Esophagus muscularis mucosa (tissue), 4 donors: ENCODE data around the gene REXO4. TPM values are rescaled to one million over a fixed set of nuclear protein-coding genes. Genes with fewer than 3 reads are reported as not detected.
A peak's percentile ranks its signal among the peaks of the same experiment; 100 is the strongest.

Experiments
- DNase-seq: peaks from one replicate; pipeline ENCODE4 v3.0.0-alpha.2; 2017; ENCODE audit errors: extremely low spot score
- H3K27ac ChIP-seq, 4 donors: fragments of 200-600 bp; sonication (generic); replicated peaks in 1 of 4; 1 replicate in 3 of 4; 2 replicates in 1 of 4; pipeline ENCODE4 v1.5.1; 2016 to 2019; ENCODE audit warnings: mild to moderate bottlenecking in 1 of 4
- H3K27me3 ChIP-seq, 4 donors: fragments of 200-600 bp; sonication (generic); one replicate each; pipeline versions ENCODE4 v1.5.1 to v1.6.0; 2016 to 2019
- H3K36me3 ChIP-seq, 4 donors: fragments of 200-600 bp; sonication (generic); one replicate each; pipeline ENCODE4 v1.5.1; 2016 to 2019
- H3K4me1 ChIP-seq, 4 donors: fragments of 200-600 bp; sonication (generic); one replicate each; pipeline ENCODE4 v1.5.1; 2016 to 2019
- H3K4me3 ChIP-seq, 4 donors: fragments of 200-600 bp; sonication (generic); 1 replicate in 2 of 4; 2 replicates in 2 of 4; pipeline ENCODE4 v1.5.1; 2016 to 2019; ENCODE audit warnings: mild to moderate bottlenecking in 4 of 4, moderate library complexity in 1 of 4
- H3K9me3 ChIP-seq, 4 donors: fragments of 200-600 bp; sonication (generic); 1 replicate in 3 of 4; 2 replicates in 1 of 4; pipeline ENCODE4 v1.5.1; 2016 to 2019
- EP300 ChIP-seq: sonication (generic); formaldehyde crosslinking; IDR thresholded peaks from one replicate; pipeline ENCODE4 v1.6.1; 2017; ENCODE audit warnings: antibody characterized with exemption
- POLR2A ChIP-seq: fragments of 450-650 bp; IDR thresholded peaks from one replicate; pipeline ENCODE4 v1.6.1; 2017; ENCODE audit warnings: antibody characterized with exemption, moderate library complexity, mild to moderate bottlenecking, low read depth
- POLR2AphosphoS5 ChIP-seq, 2 donors: sonication (generic); formaldehyde crosslinking; IDR thresholded peaks; one replicate each; pipeline ENCODE4 v1.6.1; 2017; ENCODE audit warnings: antibody characterized with exemption in 2 of 2
- WGBS: methylation state at CpG from one replicate; pipeline ENCODE4 v1.1.5; 2018; 5-methylcytosine and 5-hydroxymethylcytosine counted together
- intact Hi-C: fragments of 100-400 bp; cut with DNase I; formaldehyde crosslinking; loops from one replicate; pipeline ENCODE4 v1.15.1; 2023
- total RNA-seq, 4 donors: library from RNA; depleted of rRNA; stranded (reverse); fragments of >200 nt; gene quantifications; one replicate each; pipeline versions ENCODE4 v1.1.0 to v1.2.1, GENCODE V29; 2016
- TF ChIP-seq, protein P1 (sequence below), 3 experiments: fragments of 200-600 bp in 2 of 3; fragments of 450-650 bp in 1 of 3; sonication (generic) in 2 of 3; IDR thresholded peaks; one replicate each; pipeline ENCODE4 v1.5.1; 2017 to 2019; ENCODE audit warnings: antibody characterized with exemption in 3 of 3, mild to moderate bottlenecking in 2 of 3, moderate library complexity in 1 of 3

REXO4 gene
- total RNA-seq, 4 donors from 2014 or later = 15.0 to 28.9 (median 22.4) TPM

DNA sequence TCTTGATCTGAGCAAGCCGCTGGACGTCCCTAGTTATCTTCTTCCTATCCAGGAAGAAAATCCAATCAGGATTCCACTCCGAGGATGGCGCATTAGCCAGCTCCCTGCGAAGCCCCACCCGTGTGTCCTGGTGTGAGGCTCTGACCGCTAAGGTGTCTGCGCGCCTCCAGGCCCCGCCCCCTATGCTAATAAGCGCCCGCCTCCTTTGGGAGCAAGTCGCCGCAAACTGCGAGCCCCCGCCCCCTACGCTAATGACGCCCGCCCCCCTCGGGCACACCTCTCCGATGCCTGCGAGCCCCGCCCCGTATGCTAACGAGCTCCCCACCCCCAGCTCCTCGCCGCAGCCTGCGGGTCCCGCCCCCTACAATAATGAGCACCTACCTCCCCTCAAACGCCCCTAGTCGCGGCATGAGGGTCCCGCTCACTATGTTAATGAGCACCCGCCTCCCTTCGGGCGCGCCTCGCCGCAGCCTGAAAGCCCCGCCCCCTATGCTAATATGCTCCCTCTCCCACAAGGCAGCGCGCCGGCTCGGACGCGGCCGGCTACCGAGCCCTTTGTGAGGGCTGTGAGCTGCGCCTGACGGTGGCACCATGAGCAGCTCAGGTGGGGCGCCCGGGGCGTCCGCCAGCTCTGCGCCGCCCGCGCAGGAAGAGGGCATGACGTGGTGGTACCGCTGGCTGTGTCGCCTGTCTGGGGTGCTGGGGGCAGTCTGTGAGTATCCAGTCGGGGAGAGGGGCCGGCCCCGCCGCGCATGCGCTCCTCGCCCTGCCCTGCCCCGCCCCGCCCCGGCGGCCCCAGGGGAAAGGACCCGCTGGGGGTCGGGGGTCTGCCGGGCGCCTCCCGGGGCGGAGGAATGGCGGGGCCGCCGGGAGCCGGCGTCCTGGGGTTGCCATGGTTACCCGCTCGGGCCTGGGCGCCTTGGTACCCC, 41.9 kb upstream of the REXO4 start, which contains the start of gene CACFD1:
TSS of gene CACFD1 (plus strand) at position 503 of the 929 bp plus-strand sequence. CDS start at position 592, 89 bp downstream.
- H3K27ac ChIP-seq = peak within 1 kb of the TSS; percentile 92 to 95 (median 94)
- H3K36me3 ChIP-seq = peaks cover 0 to 22% (median 7%) of the 10 kb centered on the region in 4 donors
- peaks cover 11 to 23% (median 19%) of the 10 kb centered on the region in 4 donors for H3K4me1 ChIP-seq
- intact Hi-C loops = no loop called here
- peak within 1 kb of the TSS; percentile 76 to 88 (median 86) for H3K4me3 ChIP-seq
- DNase-seq = peak; percentile 99
- H3K27me3 ChIP-seq = no peaks in the 10 kb centered on the region
- TF ChIP-seq POLR2AphosphoS5 (IDR thresholded peaks at IDR 0.05) (peak; percentile 68 to 92), POLR2A (peak; percentile 39), EP300 (no peak)
- TF ChIP-seq, protein P1, sequence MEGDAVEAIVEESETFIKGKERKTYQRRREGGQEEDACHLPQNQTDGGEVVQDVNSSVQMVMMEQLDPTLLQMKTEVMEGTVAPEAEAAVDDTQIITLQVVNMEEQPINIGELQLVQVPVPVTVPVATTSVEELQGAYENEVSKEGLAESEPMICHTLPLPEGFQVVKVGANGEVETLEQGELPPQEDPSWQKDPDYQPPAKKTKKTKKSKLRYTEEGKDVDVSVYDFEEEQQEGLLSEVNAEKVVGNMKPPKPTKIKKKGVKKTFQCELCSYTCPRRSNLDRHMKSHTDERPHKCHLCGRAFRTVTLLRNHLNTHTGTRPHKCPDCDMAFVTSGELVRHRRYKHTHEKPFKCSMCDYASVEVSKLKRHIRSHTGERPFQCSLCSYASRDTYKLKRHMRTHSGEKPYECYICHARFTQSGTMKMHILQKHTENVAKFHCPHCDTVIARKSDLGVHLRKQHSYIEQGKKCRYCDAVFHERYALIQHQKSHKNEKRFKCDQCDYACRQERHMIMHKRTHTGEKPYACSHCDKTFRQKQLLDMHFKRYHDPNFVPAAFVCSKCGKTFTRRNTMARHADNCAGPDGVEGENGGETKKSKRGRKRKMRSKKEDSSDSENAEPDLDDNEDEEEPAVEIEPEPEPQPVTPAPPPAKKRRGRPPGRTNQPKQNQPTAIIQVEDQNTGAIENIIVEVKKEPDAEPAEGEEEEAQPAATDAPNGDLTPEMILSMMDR (IDR thresholded peaks at IDR 0.05) = no peak
- H3K9me3 ChIP-seq = no peaks in the 10 kb centered on the region
- WGBS = 1% methylated on average over 16 of the region's 86 CpGs

DNA sequence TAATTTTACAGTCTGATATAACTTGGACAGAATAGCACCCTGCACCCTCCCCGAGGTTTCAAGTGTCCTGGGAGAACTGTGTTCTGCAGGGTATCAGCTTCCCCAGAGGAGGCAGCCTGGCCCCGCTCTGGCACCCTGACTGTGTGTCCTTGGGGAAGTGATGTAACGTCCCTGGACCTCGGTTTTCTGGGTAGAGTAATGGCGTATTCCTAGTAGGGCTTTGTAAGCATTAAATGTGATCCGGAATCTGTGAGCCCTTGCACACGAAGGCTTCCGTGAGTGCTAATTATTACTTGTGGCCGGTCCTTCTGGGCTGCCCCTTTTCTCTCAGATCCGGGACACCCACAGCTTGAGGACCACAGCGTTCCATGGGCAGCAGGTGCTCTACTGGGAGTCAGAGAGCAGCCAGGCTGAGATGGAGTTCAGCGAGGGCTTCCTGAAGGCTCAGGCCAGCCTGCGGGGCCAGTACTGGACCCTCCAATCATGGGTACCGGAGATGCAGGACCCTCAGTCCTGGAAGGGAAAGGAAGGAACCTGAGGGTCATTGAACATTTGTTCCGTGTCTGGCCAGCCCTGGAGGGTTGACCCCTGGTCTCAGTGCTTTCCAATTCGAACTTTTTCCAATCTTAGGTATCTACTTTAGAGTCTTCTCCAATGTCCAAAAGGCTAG, 41.0 kb upstream of the REXO4 start:
- no peak for DNase-seq
- H3K36me3 ChIP-seq = peaks cover 0 to 12% (median 4%) of the 10 kb centered on the region in 4 donors
- peaks cover 11 to 23% (median 19%) of the 10 kb centered on the region in 4 donors for H3K4me1 ChIP-seq
- H3K9me3 ChIP-seq = no peaks in the 10 kb centered on the region
- peak overlapping the region; percentile 92 to 95 (median 94) for H3K27ac ChIP-seq
- 74% methylated on average over 13 of the region's 16 CpGs for WGBS
- no peaks in the 10 kb centered on the region for H3K27me3 ChIP-seq
- TF ChIP-seq EP300 = no peak
- TF ChIP-seq POLR2AphosphoS5 (IDR thresholded peaks at IDR 0.05) = no peak
- TF ChIP-seq POLR2A = no peak
- TF ChIP-seq, protein P1 (IDR thresholded peaks at IDR 0.05) = no peak
- intact Hi-C loops = no loop called here
- H3K4me3 ChIP-seq = peak overlapping the region; percentile 76 to 88 (median 86)

DNA sequence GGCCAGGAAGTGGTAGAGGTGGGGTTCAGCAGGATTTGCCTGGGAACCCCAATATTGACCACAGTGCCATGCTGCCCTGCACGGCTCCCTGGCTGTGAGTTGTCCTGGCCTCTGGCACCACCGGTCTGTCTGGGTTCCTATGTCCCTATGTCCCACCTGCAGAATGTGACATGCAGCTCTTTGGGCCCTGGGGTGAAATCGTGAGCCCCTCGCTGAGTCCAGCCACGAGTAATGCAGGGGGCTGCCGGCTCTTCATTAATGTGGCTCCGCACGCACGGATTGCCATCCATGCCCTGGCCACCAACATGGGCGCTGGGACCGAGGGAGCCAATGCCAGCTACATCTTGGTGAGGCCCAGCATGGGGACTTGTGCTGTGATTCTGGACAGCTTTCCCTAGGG, 39.9 kb upstream of the REXO4 start:
- intact Hi-C loops = no loop called here
- no CpG with 5 or more reads among the region's 11 CpGs for WGBS

DNA sequence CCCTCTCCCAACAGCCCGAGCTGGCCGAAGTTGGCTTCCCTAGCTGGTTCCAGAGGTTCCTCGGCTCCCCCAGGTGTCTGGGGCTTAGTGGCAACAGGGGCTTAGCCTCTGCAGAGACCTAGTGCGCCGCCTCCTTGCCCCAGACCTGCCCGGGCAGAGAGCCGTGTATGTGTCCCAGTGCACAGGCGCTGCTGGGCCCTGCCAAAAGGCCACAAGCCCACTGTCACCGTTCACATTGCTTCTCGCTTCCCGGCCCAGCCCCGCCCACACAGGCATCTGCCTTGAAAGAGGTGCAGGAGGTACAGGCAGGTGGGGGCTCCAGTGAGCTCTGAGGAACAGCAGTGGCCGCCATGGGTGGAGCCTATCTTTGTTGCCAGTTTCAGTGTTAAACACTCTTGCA, 39.4 kb upstream of the REXO4 start:
- intact Hi-C loops = no loop called here
- TF ChIP-seq EP300 (no peak), POLR2A (no peak), POLR2AphosphoS5 (IDR thresholded peaks at IDR 0.05) (no peak)
- TF ChIP-seq, protein P1 (IDR thresholded peaks at IDR 0.05) = no peak
- Histone ChIP-seq H3K4me3 (no peak overlapping the region), H3K4me1 (peaks cover 11 to 23% (median 19%) of the 10 kb centered on the region in 4 donors), H3K27me3 (no peaks in the 10 kb centered on the region), H3K9me3 (no peaks in the 10 kb centered on the region), H3K36me3 (peaks cover 0 to 5% (median 0%) of the 10 kb centered on the region in 4 donors), H3K27ac (no peak overlapping the region)
- 90% methylated on average over 12 of the region's 13 CpGs for WGBS
- no peak for DNase-seq

More for the DNA sequence above, 39.9 kb upstream of the REXO4 start:
- Histone ChIP-seq H3K9me3 (no peaks in the 10 kb centered on the region), H3K27me3 (no peaks in the 10 kb centered on the region), H3K4me1 (peaks cover 11 to 23% (median 19%) of the 10 kb centered on the region in 4 donors), H3K27ac (no peak overlapping the region), H3K4me3 (no peak overlapping the region), H3K36me3 (peaks cover 0 to 5% (median 0%) of the 10 kb centered on the region in 4 donors)
- TF ChIP-seq, protein P1 (IDR thresholded peaks at IDR 0.05) = no peak
- TF ChIP-seq EP300 (no peak), POLR2A (no peak), POLR2AphosphoS5 (IDR thresholded peaks at IDR 0.05) (no peak)
- no peak for DNase-seq
